HEK293T (cell line): ENCODE data around the gene KMT2E.

Experiments
- CTCF ChIA-PET: fragments of 350-600 bp; formaldehyde crosslinking; extraction: SDS; loops from one replicate; lab custom pipeline; 2021; ENCODE audit warnings: antibody characterized with exemption, inconsistent platforms; lab: Yijun Ruan, JAX
- POLR2A ChIA-PET: fragments of 350-600 bp; formaldehyde crosslinking; extraction: SDS; loops from one replicate; lab custom pipeline; 2020; ENCODE audit warnings: antibody characterized with exemption, inconsistent platforms; lab: Yijun Ruan, JAX
- DNase-seq: peaks from one replicate; pipeline ENCODE4 v3.0.0; 2012; ENCODE audit warnings: mixed read lengths; ENCODE audit errors: extremely low spot score
- ARNT ChIP-seq: fragments of 450-650 bp; IDR thresholded peaks from 2 replicates; pipeline ENCODE4 v1.6.1; 2017; ENCODE audit warnings: mild to moderate bottlenecking
- BHLHE40 ChIP-seq: fragments of 450-650 bp; IDR thresholded peaks from 2 replicates; pipeline ENCODE4 v1.6.1; 2016; ENCODE audit warnings: mild to moderate bottlenecking, moderate library complexity, borderline replicate concordance
- CTBP1 ChIP-seq: fragments of 450-650 bp; IDR thresholded peaks from 2 replicates; pipeline ENCODE4 v1.6.1; 2016; ENCODE audit warnings: borderline replicate concordance
- ELF4 ChIP-seq: fragments of 450-650 bp; IDR thresholded peaks from 2 replicates; pipeline ENCODE4 v1.6.1; 2017; ENCODE audit warnings: antibody characterized with exemption
- FOXA1 ChIP-seq: fragments of 450-650 bp; IDR thresholded peaks from 2 replicates; pipeline ENCODE4 v1.6.1; 2016; ENCODE audit warnings: mild to moderate bottlenecking
- FOXK2 ChIP-seq: fragments of 450-650 bp; IDR thresholded peaks from 2 replicates; pipeline ENCODE4 v1.6.1; 2016; ENCODE audit warnings: mild to moderate bottlenecking
- FOXM1 ChIP-seq: fragments of 450-650 bp; IDR thresholded peaks from 2 replicates; pipeline ENCODE4 v1.6.1; 2017; ENCODE audit warnings: mild to moderate bottlenecking, borderline replicate concordance
- HDGF ChIP-seq: fragments of 450-650 bp; IDR thresholded peaks from 2 replicates; pipeline ENCODE4 v1.6.1; 2017; ENCODE audit warnings: antibody characterized with exemption, borderline replicate concordance
- L3MBTL2 ChIP-seq: fragments of 450-650 bp; conservative IDR thresholded peaks from 2 replicates; pipeline ENCODE4 v1.6.1; 2016; ENCODE audit warnings: mild to moderate bottlenecking
- LEF1 ChIP-seq: fragments of 450-650 bp; IDR thresholded peaks from 2 replicates; pipeline ENCODE4 v1.6.1; 2017; ENCODE audit warnings: mild to moderate bottlenecking, borderline replicate concordance
- NFRKB ChIP-seq: fragments of 450-650 bp; IDR thresholded peaks from 2 replicates; pipeline ENCODE4 v1.6.1; 2016; ENCODE audit warnings: mild to moderate bottlenecking, moderate library complexity
- PKNOX1 ChIP-seq: fragments of 450-650 bp; IDR thresholded peaks from 2 replicates; pipeline ENCODE4 v1.6.1; 2016
- SP1 ChIP-seq: fragments of 450-650 bp; IDR thresholded peaks from 2 replicates; pipeline ENCODE4 v1.6.1; 2017
- SUZ12 ChIP-seq: fragments of 450-650 bp; IDR thresholded peaks from 2 replicates; pipeline ENCODE4 v1.6.1; 2016; ENCODE audit warnings: mild to moderate bottlenecking
- TARDBP ChIP-seq: fragments of 450-650 bp; IDR thresholded peaks from 2 replicates; pipeline ENCODE4 v1.6.1; 2016
- ZNF384 ChIP-seq: fragments of 450-650 bp; IDR thresholded peaks from 2 replicates; pipeline ENCODE4 v1.6.1; 2016

KMT2E gene

DNA sequence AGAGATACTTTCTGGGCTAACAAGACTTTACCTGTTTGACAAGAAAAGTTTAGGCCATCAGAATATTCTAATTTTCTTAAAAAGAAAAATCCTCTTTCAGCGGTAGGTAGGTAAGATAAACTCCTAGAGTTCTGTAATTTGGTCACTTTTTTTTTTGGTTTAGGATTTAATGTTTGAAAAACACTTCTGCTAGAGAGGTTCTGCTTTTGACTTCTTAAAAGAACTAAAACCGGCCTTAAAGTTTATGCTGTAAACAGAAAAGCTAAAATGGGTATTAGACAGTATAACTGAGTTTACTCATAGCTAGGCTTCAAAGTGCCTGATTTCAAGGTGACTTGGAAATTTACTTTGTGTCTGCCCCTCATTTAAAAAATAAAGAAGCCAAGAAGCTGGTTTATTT, 21.7 kb upstream of the KMT2E start:
- no peak for DNase-seq
- POLR2A ChIA-PET = interaction anchor here (1.4 kb wide), 1 partner anchor 22 kb away, joined by 5 read pairs; the partner anchor contains the start of gene KMT2E
- no peak for TF ChIP-seq FOXM1
- TF ChIP-seq HDGF = no peak
- TF ChIP-seq L3MBTL2 = no peak
- no peak for TF ChIP-seq SUZ12
- no peak for TF ChIP-seq NFRKB
- no peak for TF ChIP-seq SP1
- TF ChIP-seq TARDBP = no peak
- TF ChIP-seq PKNOX1 = no peak
- TF ChIP-seq LEF1 = no peak
- no peak for TF ChIP-seq ELF4
- no peak for TF ChIP-seq ARNT
- TF ChIP-seq FOXA1 = no peak
- no peak for TF ChIP-seq CTBP1
- TF ChIP-seq FOXK2 = no peak
- TF ChIP-seq BHLHE40 = no peak
- no peak for TF ChIP-seq ZNF384
- CTCF ChIA-PET = no interaction called here

DNA sequence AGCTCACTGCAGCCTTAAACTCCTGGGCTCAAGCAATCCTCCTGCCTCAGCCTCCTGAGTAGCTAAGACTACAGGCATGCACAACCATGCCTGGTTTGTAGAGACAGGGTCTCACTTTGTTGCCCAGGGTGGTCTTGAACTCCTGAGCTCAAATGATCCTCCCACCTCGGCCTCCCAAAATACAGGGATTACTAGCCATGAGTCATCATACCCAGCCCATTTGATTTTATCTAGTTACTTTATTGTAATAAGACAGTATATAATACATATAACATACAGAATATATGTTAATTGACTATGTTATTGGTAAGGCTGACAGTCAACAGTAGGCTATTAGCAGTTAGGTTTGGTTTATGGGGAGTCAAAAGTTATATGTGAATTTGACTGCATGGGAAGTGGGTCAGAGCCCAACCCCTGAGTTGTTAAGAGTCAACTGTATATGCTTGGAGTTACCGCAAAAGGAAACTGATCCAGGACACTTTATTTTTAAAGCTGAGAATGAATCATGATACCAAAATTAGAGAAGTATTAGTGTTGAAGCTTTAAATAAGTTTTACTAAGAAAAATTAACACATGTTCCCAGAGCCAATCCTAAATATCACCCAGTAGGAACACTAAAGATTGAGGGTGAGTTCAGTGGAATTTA, 20.7 kb upstream of the KMT2E start:
- DNase-seq = no peak
- POLR2A ChIA-PET = interaction anchor here (0.9 to 1.4 kb wide), 2 partner anchors 8 to 21 kb away, joined by 3 to 5 read pairs; partner anchors contain the start of gene KMT2E
- TF ChIP-seq L3MBTL2 = no peak
- TF ChIP-seq ZNF384 = no peak
- TF ChIP-seq FOXM1 = no peak
- TF ChIP-seq TARDBP = no peak
- no peak for TF ChIP-seq BHLHE40
- no peak for TF ChIP-seq SP1
- TF ChIP-seq CTBP1 = no peak
- no peak for TF ChIP-seq SUZ12
- no peak for TF ChIP-seq LEF1
- TF ChIP-seq HDGF = no peak
- no peak for TF ChIP-seq PKNOX1
- no peak for TF ChIP-seq FOXK2
- no peak for TF ChIP-seq ELF4
- CTCF ChIA-PET = no interaction called here

- POLR2A ChIA-PET = interaction anchor here (1.7 kb wide), 1 partner anchor 16 kb away, joined by 6 read pairs; the partner anchor contains the start of gene KMT2E
- CTCF ChIA-PET = interaction anchor here (0.6 kb wide), 1 partner anchor 104 kb away, joined by 4 read pairs; no protein-coding TSS in a partner anchor
Measured at GRCh38 chr7:104998040-104998752, 15.8 kb upstream of the KMT2E start.

DNA sequence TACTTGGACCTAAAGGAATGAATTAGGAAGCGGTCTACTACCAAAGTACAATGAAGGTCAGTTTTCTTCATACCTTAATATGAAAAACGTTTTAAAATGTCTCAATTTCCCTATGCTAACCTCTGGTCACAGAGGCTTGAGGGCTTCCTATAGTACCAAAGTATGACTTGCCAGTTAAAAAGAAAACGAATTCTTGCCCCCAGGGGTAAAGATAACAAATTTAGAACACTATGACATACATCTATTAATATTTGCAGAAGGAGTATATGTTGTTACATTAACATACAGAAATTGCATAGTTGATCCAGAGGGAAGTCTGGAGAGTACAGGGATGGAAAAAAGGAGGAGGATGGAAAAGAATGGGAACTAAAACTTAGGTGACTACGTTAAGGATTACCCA, 13.8 kb upstream of the KMT2E start:
- DNase-seq = no peak
- ChIA-PET CTCF (no interaction called here), POLR2A (no interaction called here)
- no peak for TF ChIP-seq NFRKB
- TF ChIP-seq LEF1 = no peak
- TF ChIP-seq TARDBP = no peak
- no peak for TF ChIP-seq PKNOX1
- TF ChIP-seq SP1 = no peak
- TF ChIP-seq ARNT = no peak
- no peak for TF ChIP-seq HDGF
- no peak for TF ChIP-seq BHLHE40
- no peak for TF ChIP-seq ELF4
- TF ChIP-seq ZNF384 = no peak
- TF ChIP-seq FOXM1 = no peak
- TF ChIP-seq SUZ12 = no peak

More at GRCh38 chr7:104998040-104998752, 15.8 kb upstream of the KMT2E start:
- TF ChIP-seq SP1 (no peak), ARNT (no peak), L3MBTL2 (no peak), PKNOX1 (no peak), CTBP1 (no peak), FOXA1 (no peak), NFRKB (no peak), ZNF384 (no peak), SUZ12 (no peak), HDGF (no peak), FOXM1 (no peak), BHLHE40 (no peak), TARDBP (no peak), LEF1 (no peak), FOXK2 (no peak), ELF4 (no peak)
- DNase-seq = no peak

DNA sequence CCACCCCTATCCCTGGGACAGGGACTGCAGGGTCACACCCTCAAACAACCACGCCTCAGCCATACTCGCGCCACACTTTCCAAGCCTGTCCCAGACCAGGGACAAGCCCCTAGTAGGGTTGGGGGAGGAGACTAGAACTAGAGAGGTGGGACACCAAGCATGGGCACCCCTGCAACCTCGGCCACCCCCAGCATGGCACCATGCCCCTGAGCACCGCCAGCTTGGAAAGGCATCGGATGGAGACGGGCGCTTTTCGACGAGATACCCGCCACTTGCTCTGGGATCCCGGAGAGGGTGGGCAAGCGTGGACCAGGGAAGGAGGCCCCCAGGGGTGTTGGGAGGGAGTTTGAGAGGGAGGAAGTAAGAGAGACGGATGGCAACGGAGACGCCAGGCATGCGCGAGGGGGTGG, 13.1 kb upstream of the KMT2E start:
- CTCF ChIA-PET = no interaction called here
- no peak for TF ChIP-seq LEF1
- TF ChIP-seq ARNT = no peak
- TF ChIP-seq L3MBTL2 = no peak
- TF ChIP-seq SUZ12 = no peak
- TF ChIP-seq FOXA1 = no peak
- no peak for DNase-seq
- POLR2A ChIA-PET = no interaction called here
